Pancreas (tissue), 10 donors: ENCODE results near the gene CYBB. TPM values are rescaled to one million over a fixed set of nuclear protein-coding genes. Genes with fewer than 3 reads are reported as not detected.

Experiments used
- ATAC-seq, 4 donors: fragments of 200-7000 bp; cut with Tn5 transposase; one replicate each; pipeline versions ENCODE4 v1.8.0 to v1.9.1; 2020; ENCODE audit warnings: mild to moderate bottlenecking in 4 of 4, moderate library complexity in 4 of 4
- DNase-seq, 6 donors: peaks; one replicate each; pipeline ENCODE4 v3.0.0-alpha.2; 2020
- FAIRE-seq: peaks from 2 replicates; lab custom pipeline; 2012; peaks lifted over from hg19 to GRCh38; lab: Jason Lieb, UNC
- H3K27ac ChIP-seq, 4 donors: fragments of 200-600 bp; sonication (generic); 1 replicate in 3 of 4; 2 replicates in 1 of 4; pipeline versions ENCODE4 v1.5.0 to v1.8.0; 2020
- H3K27me3 ChIP-seq, 4 donors: fragments of 200-600 bp; one replicate each; pipeline ENCODE4 v1.8.0; 2021
- H3K36me3 ChIP-seq, 3 donors: fragments of 200-600 bp; sonication (generic) in 1 of 3; one replicate each; pipeline versions ENCODE4 v1.5.0 to v1.8.0; 2020 to 2021
- H3K4me1 ChIP-seq, 3 donors: fragments of 200-600 bp; one replicate each; pipeline ENCODE4 v1.8.0; 2021
- H3K4me3 ChIP-seq, 4 donors: fragments of 200-600 bp; sonication (generic) in 2 of 4; one replicate each; pipeline versions ENCODE4 v1.5.0 to v1.8.0; 2020 to 2021
- H3K9me3 ChIP-seq, 4 donors: fragments of 200-600 bp; one replicate each; pipeline ENCODE4 v1.8.0; 2021
- CTCF ChIP-seq, 4 donors: fragments of 200-600 bp; sonication (generic) in 3 of 4; IDR thresholded peaks; one replicate each; pipeline versions ENCODE4 v1.5.0 to v1.8.0; 2021; ENCODE audit warnings: antibody characterized with exemption in 4 of 4
- WGBS, 2 donors: extraction: QIAGEN DNeasy Blood & Tissue Kit; methylation state at CpG; one replicate each; pipeline ENCODE4 v1.1.7; 2013; 5-methylcytosine and 5-hydroxymethylcytosine counted together
- intact Hi-C, 3 donors: fragments of 100-400 bp; cut with DNase I; formaldehyde crosslinking; loops; one replicate each; pipeline versions ENCODE4 v1.11.1 to v1.14.2; 2022
- polyA plus RNA-seq, 2 donors: library from polyadenylated mRNA; stranded (reverse); fragments of 200-250 nt; gene quantifications; one replicate each; pipeline ENCODE4 v1.2.3, GENCODE V29; 2013
- total RNA-seq, 6 donors: library from RNA; stranded (reverse); fragmentation: NEBNext Ultra II Directional in 4 of 6; extraction: Animal tissue kit (Norgen Biotek cat#: 25700) in 4 of 6; gene quantifications; one replicate each; pipeline versions ENCODE4 v1.2.1 to v1.2.4, GENCODE V29; 2021 to 2023
- donor health status: healthy with polysubstance abuse.
- donor health status: DM: no; HTN: no; CAD: no; lungs with moderate emphysema.
- donor health status: DM: no; HTN: no; CAD: no.
- donor health status: control.
- donor health status: control.
- donor health status: Bipolar disorder and iron deficiency.
- donor health status: DM: yes; HTN: yes; CAD: no.
- donor health status: DM: no; HTN: no; CAD: no.
- donor health status: DM: no; HTN: no; CAD: no.
- donor health status: DM: yes; HTN: yes; CAD: no.

CYBB gene
- total and polyA plus RNA-seq, 8 donors = 0.80 to 38.3 (median 2.9) TPM

GRCh38 chrX:37757082-37757481 is 22.8 kb upstream of the CYBB start:
- FAIRE-seq (no peak), ATAC-seq (no peak), DNase-seq (no peak)
- Histone ChIP-seq H3K4me1 (no peaks in the 10 kb centered on the region), H3K4me3 (no peak overlapping the region), H3K27ac (no peak overlapping the region), H3K9me3 (no peaks in the 10 kb centered on the region), H3K36me3 (no peaks in the 10 kb centered on the region), H3K27me3 (no peaks in the 10 kb centered on the region)
- TF ChIP-seq CTCF (IDR thresholded peaks at IDR 0.05) = no peak
- intact Hi-C loops = no loop called here

- no peaks in the 10 kb centered on the region for H3K36me3 ChIP-seq
- intact Hi-C loops = no loop called here
- H3K4me3 ChIP-seq = no peak overlapping the region
- TF ChIP-seq CTCF (IDR thresholded peaks at IDR 0.05) = no peak
- FAIRE-seq (no peak), DNase-seq (no peak), ATAC-seq (no peak)
- no peak overlapping the region for H3K27ac ChIP-seq
- no peaks in the 10 kb centered on the region for H3K9me3 ChIP-seq
- 89 to 95% methylated on average over 1 of the region's 1 CpG for whole genome bisulfite sequencing, 2 donors
- no peaks in the 10 kb centered on the region for H3K4me1 ChIP-seq
- H3K27me3 ChIP-seq = no peaks in the 10 kb centered on the region
Measured at GRCh38 chrX:37759351-37759750, 20.5 kb upstream of the CYBB start.

- Histone ChIP-seq H3K9me3 (no peaks in the 10 kb centered on the region), H3K36me3 (no peaks in the 10 kb centered on the region), H3K4me3 (no peak overlapping the region), H3K4me1 (no peaks in the 10 kb centered on the region), H3K27me3 (no peaks in the 10 kb centered on the region), H3K27ac (no peak overlapping the region)
- DNase-seq (no peak), FAIRE-seq (no peak), ATAC-seq (no peak)
- intact Hi-C loops = loop anchor here in 1 of 3 donors (5.0 kb wide), 1 partner anchor 48 kb away; no protein-coding TSS in a partner anchor
- WGBS, 2 donors = 81 to 91% methylated on average over 2 of the region's 2 CpGs
- TF ChIP-seq CTCF (IDR thresholded peaks at IDR 0.05) = no peak
Measured at GRCh38 chrX:37759878-37760418, 19.9 kb upstream of the CYBB start.

- Histone ChIP-seq H3K4me1 (no peaks in the 10 kb centered on the region), H3K9me3 (no peaks in the 10 kb centered on the region), H3K36me3 (no peaks in the 10 kb centered on the region), H3K4me3 (no peak overlapping the region), H3K27me3 (no peaks in the 10 kb centered on the region), H3K27ac (no peak overlapping the region)
- no peak for ATAC-seq
- intact Hi-C loops = loop anchor here in 1 of 3 donors (5.0 kb wide), 1 partner anchor 51 kb away; no protein-coding TSS in a partner anchor
- FAIRE-seq = no peak
- no peak for TF ChIP-seq CTCF (IDR thresholded peaks at IDR 0.05)
- no peak for DNase-seq
Measured at GRCh38 chrX:37763400-37763799, 16.5 kb upstream of the CYBB start.

GRCh38 chrX:37765507-37765906 is 14.4 kb upstream of the CYBB start:
- no peak overlapping the region for H3K27ac ChIP-seq
- no peaks in the 10 kb centered on the region for H3K27me3 ChIP-seq
- no peaks in the 10 kb centered on the region for H3K36me3 ChIP-seq
- TF ChIP-seq CTCF (IDR thresholded peaks at IDR 0.05) = no peak
- intact Hi-C loops = no loop called here
- ATAC-seq (no peak), DNase-seq (no peak), FAIRE-seq (no peak)
- no peaks in the 10 kb centered on the region for H3K9me3 ChIP-seq
- H3K4me1 ChIP-seq = no peaks in the 10 kb centered on the region
- no peak overlapping the region for H3K4me3 ChIP-seq
